ENCODE measurements around the gene TBC1D25. TPM values are rescaled to one million over a fixed set of nuclear protein-coding genes. Genes with fewer than 3 reads are reported as not detected.
"Not testable (repeated sequence)": the region's sequence is repeated elsewhere in the genome, so short reads cannot be mapped to it uniquely, and the experiment has no call there.

Gene TBC1D25
- total RNA-seq, 4 donors from 2014 or later, result 8.1 to 27.7 (median 13.3) TPM

GRCh38 chrX:48521353-48522243, 17.9 kb upstream of the TBC1D25 start, which contains the start of gene EBP:
Gene EBP, plus strand, starts transcription at chrX:48521808. Its CDS starts 1,964 bp downstream, at chrX:48523772.
- DNase-seq, result peak; percentile 95
- intact Hi-C loops (cut with DNase I; ENCODE audit: low total_unique reads), result no loop called here
- peaks cover 0 to 9% (median 4%) of the 10 kb centered on the region in 4 donors for H3K4me1 ChIP-seq
- H3K27ac ChIP-seq, result peak within 1 kb of the TSS; percentile 85 to 92 (median 86)
- 54% methylated on average over 64 of the region's 66 CpGs; no CpG with 5 or more reads in 1 of the 2 donors for WGBS, 2 donors (ENCODE audit: low coverage in 1 of 2)
- no peaks in the 10 kb centered on the region for H3K27me3 ChIP-seq
- H3K9me3 ChIP-seq, result no peaks in the 10 kb centered on the region
- H3K4me3 ChIP-seq, result peak within 1 kb of the TSS; percentile 23 to 77 (median 62)
- TF ChIP-seq POLR2AphosphoS5 (IDR thresholded peaks at IDR 0.05), result peak; percentile 52 to 86 (median 84)
- TF ChIP-seq POLR2A (IDR thresholded peaks at IDR 0.05), result peak; percentile 83
- TF ChIP-seq, protein P1, sequence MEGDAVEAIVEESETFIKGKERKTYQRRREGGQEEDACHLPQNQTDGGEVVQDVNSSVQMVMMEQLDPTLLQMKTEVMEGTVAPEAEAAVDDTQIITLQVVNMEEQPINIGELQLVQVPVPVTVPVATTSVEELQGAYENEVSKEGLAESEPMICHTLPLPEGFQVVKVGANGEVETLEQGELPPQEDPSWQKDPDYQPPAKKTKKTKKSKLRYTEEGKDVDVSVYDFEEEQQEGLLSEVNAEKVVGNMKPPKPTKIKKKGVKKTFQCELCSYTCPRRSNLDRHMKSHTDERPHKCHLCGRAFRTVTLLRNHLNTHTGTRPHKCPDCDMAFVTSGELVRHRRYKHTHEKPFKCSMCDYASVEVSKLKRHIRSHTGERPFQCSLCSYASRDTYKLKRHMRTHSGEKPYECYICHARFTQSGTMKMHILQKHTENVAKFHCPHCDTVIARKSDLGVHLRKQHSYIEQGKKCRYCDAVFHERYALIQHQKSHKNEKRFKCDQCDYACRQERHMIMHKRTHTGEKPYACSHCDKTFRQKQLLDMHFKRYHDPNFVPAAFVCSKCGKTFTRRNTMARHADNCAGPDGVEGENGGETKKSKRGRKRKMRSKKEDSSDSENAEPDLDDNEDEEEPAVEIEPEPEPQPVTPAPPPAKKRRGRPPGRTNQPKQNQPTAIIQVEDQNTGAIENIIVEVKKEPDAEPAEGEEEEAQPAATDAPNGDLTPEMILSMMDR (IDR thresholded peaks at IDR 0.05), result no peak
- TF ChIP-seq EP300 (IDR thresholded peaks at IDR 0.05; ENCODE audit: low read depth), result no peak
- H3K36me3 ChIP-seq, result no peaks in the 10 kb centered on the region
- in situ Hi-C loops (cut with MboI; ENCODE audit: low pct_ligation_motif_present in 1 of 4, low pct_unique_long_range_greater_than_20kb in 1 of 4, low sequenced_read_pairs in 3 of 4), result no loop called here

DNA sequence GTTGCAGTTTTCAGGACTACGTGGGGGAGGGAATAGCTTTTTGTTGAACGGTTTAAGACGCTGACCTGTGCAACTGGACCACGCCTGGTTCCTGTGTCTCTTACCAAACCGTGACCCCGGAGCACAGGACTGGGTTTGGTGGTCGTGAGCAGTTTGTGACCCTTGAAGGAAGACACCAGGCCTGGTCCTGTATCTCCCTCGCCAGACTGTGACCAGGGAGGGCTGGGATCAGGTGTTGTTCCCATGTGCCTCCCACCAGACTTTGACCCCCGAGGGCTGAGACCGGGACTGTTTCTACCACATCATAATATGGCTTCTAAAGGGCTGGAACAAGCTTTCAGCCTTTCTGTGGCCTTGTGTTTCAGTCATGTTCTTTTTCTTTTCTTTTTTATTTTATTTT, 17.2 kb upstream of the TBC1D25 start:
- in situ Hi-C loops (cut with MboI; ENCODE audit: low pct_ligation_motif_present in 1 of 4, low pct_unique_long_range_greater_than_20kb in 1 of 4, low sequenced_read_pairs in 3 of 4), result no loop called here
- 54% methylated on average over 10 of the region's 10 CpGs; no CpG with 5 or more reads in 1 of the 2 donors for WGBS, 2 donors (ENCODE audit: low coverage in 1 of 2)
- DNase-seq, result peak; percentile 48

DNA sequence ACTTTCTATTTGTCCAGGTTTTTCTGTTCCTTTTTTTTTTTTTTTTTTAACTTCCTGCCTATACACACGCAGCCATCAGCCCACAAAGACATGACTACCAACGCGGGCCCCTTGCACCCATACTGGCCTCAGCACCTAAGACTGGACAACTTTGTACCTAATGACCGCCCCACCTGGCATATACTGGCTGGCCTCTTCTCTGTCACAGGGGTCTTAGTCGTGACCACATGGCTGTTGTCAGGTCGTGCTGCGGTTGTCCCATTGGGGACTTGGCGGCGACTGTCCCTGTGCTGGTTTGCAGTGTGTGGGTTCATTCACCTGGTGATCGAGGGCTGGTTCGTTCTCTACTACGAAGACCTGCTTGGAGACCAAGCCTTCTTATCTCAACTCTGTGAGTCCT, 15.8 kb upstream of the TBC1D25 start:
- WGBS, 2 donors (ENCODE audit: low coverage in 1 of 2), result 92% methylated on average over 12 of the region's 12 CpGs; no CpG with 5 or more reads in 1 of the 2 donors
- Histone ChIP-seq H3K27me3 (no peaks in the 10 kb centered on the region), H3K27ac (no peak overlapping the region), H3K4me3 (no peak overlapping the region), H3K9me3 (no peaks in the 10 kb centered on the region), H3K36me3 (no peaks in the 10 kb centered on the region), H3K4me1 (peaks cover 0 to 9% (median 4%) of the 10 kb centered on the region in 4 donors)
- TF ChIP-seq POLR2A (IDR thresholded peaks at IDR 0.05) (no peak), EP300 (IDR thresholded peaks at IDR 0.05; ENCODE audit: low read depth) (no peak), POLR2AphosphoS5 (IDR thresholded peaks at IDR 0.05) (no peak)
- TF ChIP-seq, protein P1 (IDR thresholded peaks at IDR 0.05), result no peak
- intact Hi-C loops (cut with DNase I; ENCODE audit: low total_unique reads) (no loop called here), in situ Hi-C loops (cut with MboI; ENCODE audit: low pct_ligation_motif_present in 1 of 4, low pct_unique_long_range_greater_than_20kb in 1 of 4, low sequenced_read_pairs in 3 of 4) (no loop called here)
- no peak for DNase-seq

More for the DNA sequence above, 17.2 kb upstream of the TBC1D25 start:
- H3K36me3 ChIP-seq, result no peaks in the 10 kb centered on the region
- H3K9me3 ChIP-seq, result no peaks in the 10 kb centered on the region
- intact Hi-C loops (cut with DNase I; ENCODE audit: low total_unique reads), result no loop called here
- H3K4me3 ChIP-seq, result peak overlapping the region; percentile 23 to 77 (median 62)
- no peak for TF ChIP-seq POLR2A (IDR thresholded peaks at IDR 0.05)
- peak in 1 of 3 donors; percentile 15 for TF ChIP-seq POLR2AphosphoS5 (IDR thresholded peaks at IDR 0.05)
- H3K27me3 ChIP-seq, result no peaks in the 10 kb centered on the region
- H3K4me1 ChIP-seq, result peaks cover 0 to 9% (median 4%) of the 10 kb centered on the region in 4 donors
- H3K27ac ChIP-seq, result peak overlapping the region; percentile 85 to 92 (median 86)

DNA sequence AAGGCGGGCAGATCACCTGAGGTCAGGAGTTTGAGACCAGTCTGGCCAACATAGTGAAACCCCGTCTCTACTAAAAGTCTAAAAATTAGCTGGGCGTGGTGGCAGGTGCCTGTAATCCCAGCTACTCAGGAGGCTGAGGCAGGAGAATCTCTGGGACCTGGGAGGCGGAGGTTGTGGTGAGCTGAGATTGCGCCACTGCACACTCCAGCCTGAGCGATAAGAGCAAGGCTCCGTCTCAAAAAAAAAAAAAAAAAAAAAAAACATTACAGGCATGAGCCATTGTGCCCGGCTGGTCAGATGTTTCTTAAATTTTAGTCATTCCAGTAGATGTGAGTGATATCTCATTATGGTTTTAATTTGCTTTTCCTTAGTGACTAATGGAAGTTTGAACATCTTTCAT, 13.7 kb upstream of the TBC1D25 start:
- intact Hi-C loops (cut with DNase I; ENCODE audit: low total_unique reads); DNase-seq; H3K9me3 ChIP-seq; H3K4me3 ChIP-seq; H3K36me3 ChIP-seq; H3K27ac ChIP-seq; H3K27me3 ChIP-seq; in situ Hi-C loops (cut with MboI; ENCODE audit: low pct_ligation_motif_present in 1 of 4, low pct_unique_long_range_greater_than_20kb in 1 of 4, low sequenced_read_pairs in 3 of 4); H3K4me1 ChIP-seq: not testable (repeated sequence)
- 80 to 93% methylated on average over 1 to 8 of the region's 8 CpGs for WGBS, 2 donors (ENCODE audit: low coverage in 1 of 2)

DNA sequence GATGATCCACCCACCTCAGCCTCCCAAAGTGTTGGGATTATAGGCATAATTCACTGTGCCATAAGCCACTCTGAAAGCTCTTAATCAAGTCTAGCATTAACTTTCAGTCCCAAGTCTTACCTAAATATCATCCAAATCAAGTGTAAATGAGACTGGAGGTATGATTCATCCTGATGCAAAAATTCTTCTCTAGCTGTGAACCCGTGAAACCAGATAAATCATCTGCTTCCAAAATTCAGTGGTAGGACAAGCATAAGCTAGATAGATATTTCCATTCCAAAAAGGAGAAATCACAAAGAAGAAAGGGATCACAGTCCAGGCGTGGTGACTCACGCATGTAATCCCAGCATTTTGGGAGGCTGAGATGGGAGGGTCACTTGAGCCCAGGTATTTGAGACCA, 8.8 kb upstream of the TBC1D25 start:
- intact Hi-C loops (cut with DNase I; ENCODE audit: low total_unique reads) (no loop called here), in situ Hi-C loops (cut with MboI; ENCODE audit: low pct_ligation_motif_present in 1 of 4, low pct_unique_long_range_greater_than_20kb in 1 of 4, low sequenced_read_pairs in 3 of 4) (no loop called here)
- no peaks in the 10 kb centered on the region for H3K9me3 ChIP-seq
- no peaks in the 10 kb centered on the region for H3K4me1 ChIP-seq
- H3K4me3 ChIP-seq, result no peak overlapping the region
- TF ChIP-seq, protein P1 (IDR thresholded peaks at IDR 0.05), result no peak
- TF ChIP-seq POLR2AphosphoS5 (IDR thresholded peaks at IDR 0.05) (no peak), EP300 (IDR thresholded peaks at IDR 0.05; ENCODE audit: low read depth) (no peak), POLR2A (IDR thresholded peaks at IDR 0.05) (no peak)
- H3K36me3 ChIP-seq, result no peaks in the 10 kb centered on the region
- peak overlapping the region in 3 of 4 donors; percentile 58 to 78 (median 66) for H3K27ac ChIP-seq
- H3K27me3 ChIP-seq, result no peaks in the 10 kb centered on the region
- 87% methylated on average over 3 of the region's 3 CpGs; no CpG with 5 or more reads in 1 of the 2 donors for WGBS, 2 donors (ENCODE audit: low coverage in 1 of 2)
- DNase-seq, result no peak

Measured in transverse colon (tissue), 4 donors.